CD14-positive monocyte (primary cell): ENCODE results near the gene SASH1. TPM values are rescaled to one million over a fixed set of nuclear protein-coding genes. Genes with fewer than 3 reads are reported as not detected.

Experiments
- DNase-seq, 3 donors: peaks; one replicate each; pipeline ENCODE4 v3.0.0-alpha.2; 2011 to 2022
- H2AFZ ChIP-seq: 2 replicates; pipeline ENCODE4 v1.6.0; 2012; ENCODE audit warnings: mild to moderate bottlenecking, low read depth, low read length, inconsistent platforms; ENCODE audit not compliant: insufficient read depth, poor library complexity, severe bottlenecking
- H3K27ac ChIP-seq, 2 donors: 1 replicate in 1 of 2; 2 replicates in 1 of 2; pipeline ENCODE4 v1.5.1; 2012 to 2013; ENCODE audit warnings: low read length in 2 of 2, control low read depth in 1 of 2, inconsistent platforms in 1 of 2, low read depth in 1 of 2, mild to moderate bottlenecking in 1 of 2
- H3K27me3 ChIP-seq, 2 donors: one replicate each; pipeline versions ENCODE4 v1.6.0 to v1.6.1; 2011 to 2013; ENCODE audit warnings: low read length in 2 of 2; ENCODE audit not compliant: control insufficient read depth in 2 of 2, insufficient read depth in 2 of 2
- H3K36me3 ChIP-seq, 2 donors: replicated peaks in 1 of 2; 1 replicate in 1 of 2; 2 replicates in 1 of 2; pipeline versions ENCODE4 v1.5.1 to v1.6.1; 2012 to 2013; ENCODE audit warnings: low read length in 2 of 2, control low read depth in 1 of 2, inconsistent platforms in 1 of 2, mild to moderate bottlenecking in 1 of 2; ENCODE audit not compliant: insufficient read depth in 2 of 2, control insufficient read depth in 1 of 2
- H3K4me1 ChIP-seq, 2 donors: 1 replicate in 1 of 2; 2 replicates in 1 of 2; pipeline versions ENCODE4 v1.5.1 to v1.6.1; 2012 to 2013; ENCODE audit warnings: low read length in 2 of 2, control low read depth in 1 of 2, inconsistent platforms in 1 of 2, mild to moderate bottlenecking in 1 of 2, moderate library complexity in 1 of 2; ENCODE audit not compliant: insufficient read depth in 2 of 2, control insufficient read depth in 1 of 2
- H3K4me2 ChIP-seq: replicated peaks from 2 replicates; pipeline ENCODE3; 2012; ENCODE audit warnings: low read length, moderate library complexity, mild to moderate bottlenecking; ENCODE audit not compliant: poor library complexity, severe bottlenecking; ENCODE audit errors: extremely low read depth
- H3K4me3 ChIP-seq, 3 experiments: fragments of 200-600 bp in 1 of 3; sonication (generic) in 1 of 3; replicated peaks in 1 of 3; 1 replicate in 2 of 3; 2 replicates in 1 of 3; pipeline ENCODE4 v1.5.1; 2011 to 2013; ENCODE audit warnings: low read length in 3 of 3, mild to moderate bottlenecking in 3 of 3, control low read depth in 2 of 3, low read depth in 2 of 3, inconsistent platforms in 1 of 3, moderate library complexity in 1 of 3
- H3K79me2 ChIP-seq: 2 replicates; pipeline ENCODE4 v1.6.0; 2012; ENCODE audit warnings: mild to moderate bottlenecking, control low read depth, inconsistent platforms, low read length, moderate library complexity; ENCODE audit not compliant: insufficient read depth
- H3K9ac ChIP-seq: 2 replicates; pipeline ENCODE4 v1.6.0; 2017; ENCODE audit warnings: low read length, mild to moderate bottlenecking; ENCODE audit not compliant: insufficient read depth, poor library complexity, severe bottlenecking
- H3K9me3 ChIP-seq, 2 donors: replicated peaks in 1 of 2; 1 replicate in 1 of 2; 2 replicates in 1 of 2; pipeline versions ENCODE4 v1.5.1 to v1.6.1; 2012 to 2013; ENCODE audit warnings: low read length in 2 of 2, control low read depth in 1 of 2; ENCODE audit not compliant: control insufficient read depth in 1 of 2, insufficient read depth in 1 of 2
- H4K20me1 ChIP-seq: 2 replicates; pipeline ENCODE4 v1.6.0; 2012; ENCODE audit warnings: mild to moderate bottlenecking, low read length, control low read depth, moderate library complexity; ENCODE audit not compliant: insufficient read depth
- H3K27ac Mint-ChIP-seq, 7 donors: one replicate each; pipeline ENCODE4 v1.8.0; 2020; ENCODE audit warnings: mild to moderate bottlenecking in 7 of 7, mixed read lengths in 7 of 7, moderate library complexity in 6 of 7, inconsistent platforms in 2 of 7
- H3K27me3 Mint-ChIP-seq, 3 donors: one replicate each; pipeline ENCODE4 v1.8.0; 2021 to 2022; ENCODE audit warnings: low read depth in 3 of 3, mild to moderate bottlenecking in 3 of 3, mixed read lengths in 3 of 3, moderate library complexity in 3 of 3, inconsistent platforms in 1 of 3
- H3K36me3 Mint-ChIP-seq, 2 donors: one replicate each; pipeline ENCODE4 v1.8.0; 2020; ENCODE audit warnings: mixed read lengths in 2 of 2, inconsistent platforms in 1 of 2, mild to moderate bottlenecking in 1 of 2
- H3K4me1 Mint-ChIP-seq: one replicate; pipeline ENCODE4 v1.8.0; 2020; ENCODE audit warnings: mild to moderate bottlenecking, mixed read lengths
- H3K4me3 Mint-ChIP-seq, 2 donors: one replicate each; pipeline ENCODE4 v1.8.0; 2020; ENCODE audit warnings: mild to moderate bottlenecking in 2 of 2, mixed read lengths in 2 of 2, moderate library complexity in 1 of 2
- H3K9me3 Mint-ChIP-seq, 7 donors: one replicate each; pipeline ENCODE4 v1.8.0; 2020 to 2022; ENCODE audit warnings: mixed read lengths in 7 of 7, mild to moderate bottlenecking in 6 of 7, moderate library complexity in 6 of 7, inconsistent platforms in 2 of 7
- WGBS: methylation state at CpG from one replicate; pipeline ENCODE4 v1.1.5; 2013; ENCODE audit warnings: missing lambda C conversion rate; ENCODE audit not compliant: insufficient coverage; 5-methylcytosine and 5-hydroxymethylcytosine counted together
- intact Hi-C, 2 donors: fragments of 100-400 bp; cut with micrococcal nuclease; formaldehyde crosslinking; loops; one replicate each; pipeline versions ENCODE4 v1.15.0 to v1.15.1; 2023
- polyA plus RNA-seq, 3 donors: library from polyadenylated mRNA; depleted of rRNA in 1 of 3; unstranded in 2 of 3; stranded (reverse) in 1 of 3; fragments of 300-500 nt in 2 of 3; fragments of >200 nt in 1 of 3; fragmentation: Illumina TruSeq in 2 of 3; gene quantifications; 1 replicate in 2 of 3; 2 replicates in 1 of 3; pipeline ENCODE4 v1.2.3, GENCODE V29; 2012 to 2021
- TF ChIP-seq, protein P1 (sequence below): fragments of 200-600 bp; IDR thresholded peaks from one replicate; pipeline ENCODE4 v1.8.0; 2022; ENCODE audit warnings: antibody characterized with exemption, mild to moderate bottlenecking

SASH1 gene
- polyA plus RNA-seq, 3 donors = 0.90 to 5.1 (median 4.7) TPM

GRCh38 chr6:148502773-148503135 lies 160.1 kb downstream of the SASH1 start:
- DNase-seq = no peak
- no peak overlapping the region for H3K27ac ChIP-seq
- H4K20me1 ChIP-seq = peaks cover 8% of the 10 kb centered on the region
- Mint-ChIP-seq H3K27ac (no peak overlapping the region), H3K9me3 (peaks cover 0 to 4% (median 0%) of the 10 kb centered on the region in 7 donors), H3K4me3 (no peak overlapping the region), H3K36me3 (peaks cover 2 to 3% of the 10 kb centered on the region in 2 donors), H3K4me1 (peaks cover 6% of the 10 kb centered on the region), H3K27me3 (peaks cover 0 to 13% (median 6%) of the 10 kb centered on the region in 3 donors)
- no peak overlapping the region for H3K4me3 ChIP-seq
- H3K4me2 ChIP-seq = no peak overlapping the region
- intact Hi-C loops = no loop called here
- peaks cover 0 to under 1% of the 10 kb centered on the region in 2 donors for H3K27me3 ChIP-seq
- no peaks in the 10 kb centered on the region for H3K4me1 ChIP-seq
- H3K79me2 ChIP-seq = no peaks in the 10 kb centered on the region
- no peak overlapping the region for H3K9ac ChIP-seq
- H2AFZ ChIP-seq = no peak overlapping the region
- no peaks in the 10 kb centered on the region for H3K36me3 ChIP-seq
- TF ChIP-seq, protein P1, sequence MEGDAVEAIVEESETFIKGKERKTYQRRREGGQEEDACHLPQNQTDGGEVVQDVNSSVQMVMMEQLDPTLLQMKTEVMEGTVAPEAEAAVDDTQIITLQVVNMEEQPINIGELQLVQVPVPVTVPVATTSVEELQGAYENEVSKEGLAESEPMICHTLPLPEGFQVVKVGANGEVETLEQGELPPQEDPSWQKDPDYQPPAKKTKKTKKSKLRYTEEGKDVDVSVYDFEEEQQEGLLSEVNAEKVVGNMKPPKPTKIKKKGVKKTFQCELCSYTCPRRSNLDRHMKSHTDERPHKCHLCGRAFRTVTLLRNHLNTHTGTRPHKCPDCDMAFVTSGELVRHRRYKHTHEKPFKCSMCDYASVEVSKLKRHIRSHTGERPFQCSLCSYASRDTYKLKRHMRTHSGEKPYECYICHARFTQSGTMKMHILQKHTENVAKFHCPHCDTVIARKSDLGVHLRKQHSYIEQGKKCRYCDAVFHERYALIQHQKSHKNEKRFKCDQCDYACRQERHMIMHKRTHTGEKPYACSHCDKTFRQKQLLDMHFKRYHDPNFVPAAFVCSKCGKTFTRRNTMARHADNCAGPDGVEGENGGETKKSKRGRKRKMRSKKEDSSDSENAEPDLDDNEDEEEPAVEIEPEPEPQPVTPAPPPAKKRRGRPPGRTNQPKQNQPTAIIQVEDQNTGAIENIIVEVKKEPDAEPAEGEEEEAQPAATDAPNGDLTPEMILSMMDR = no peak
- H3K9me3 ChIP-seq = no peaks in the 10 kb centered on the region
- WGBS = 88% methylated on average over 5 of the region's 6 CpGs

- peaks cover 0 to 4% (median 0%) of the 10 kb centered on the region in 7 donors for H3K9me3 Mint-ChIP-seq
- H3K27me3 Mint-ChIP-seq = peaks cover 2 to 19% (median 10%) of the 10 kb centered on the region in 3 donors
- DNase-seq = no peak
- H3K36me3 Mint-ChIP-seq = peaks cover 2 to 3% of the 10 kb centered on the region in 2 donors
- intact Hi-C loops = no loop called here
- H3K4me1 Mint-ChIP-seq = peaks cover 6% of the 10 kb centered on the region
- H3K27ac Mint-ChIP-seq = no peak overlapping the region
- Histone ChIP-seq H3K4me2 (no peak overlapping the region), H3K36me3 (no peaks in the 10 kb centered on the region), H3K9ac (no peak overlapping the region), H3K27ac (no peak overlapping the region), H3K27me3 (peaks cover 0 to 2% of the 10 kb centered on the region in 2 donors), H3K79me2 (no peaks in the 10 kb centered on the region), H3K4me1 (no peaks in the 10 kb centered on the region), H3K4me3 (no peak overlapping the region), H2AFZ (no peak overlapping the region), H4K20me1 (peaks cover 8% of the 10 kb centered on the region), H3K9me3 (no peaks in the 10 kb centered on the region)
- H3K4me3 Mint-ChIP-seq = no peak overlapping the region
- TF ChIP-seq, protein P1 = no peak
- no CpG with 5 or more reads among the region's 1 CpG for WGBS
These were observed 161.1 kb downstream of the SASH1 start for GRCh38 chr6:148503703-148504102.
